HG02840 (cell line): ENCODE results near the gene GLB1L3.

Source experiments
- ATAC-seq: cut with Tn5 transposase; IDR thresholded peaks from one replicate; pipeline ENCODE4 v1.9.1; 2021; ENCODE audit warnings: mild to moderate bottlenecking, moderate library complexity, moderate number of reproducible peaks; ENCODE audit not compliant: unreplicated experiment, low FRiP score

GLB1L3 gene

GRCh38 chr11:134358856-134359490 is 82.8 kb downstream of the GLB1L3 start:
- ATAC-seq: no peak

- no peak for ATAC-seq
Observed at GRCh38 chr11:134359646-134360045, 83.5 kb downstream of the GLB1L3 start.

- no peak for ATAC-seq
Observed at GRCh38 chr11:134360050-134360835, 84.1 kb downstream of the GLB1L3 start.

- no peak for ATAC-seq
Observed at GRCh38 chr11:134361661-134362060, 85.5 kb downstream of the GLB1L3 start.

- ATAC-seq: no peak
Observed at GRCh38 chr11:134362192-134362901, 86.2 kb downstream of the GLB1L3 start.

GRCh38 chr11:134363161-134363560 is 87.0 kb downstream of the GLB1L3 start:
- no peak for ATAC-seq

- ATAC-seq: no peak
Observed at GRCh38 chr11:134363592-134363991, 87.4 kb downstream of the GLB1L3 start.

GRCh38 chr11:134364261-134364660 is 88.1 kb downstream of the GLB1L3 start:
- ATAC-seq: no peak

GRCh38 chr11:134365011-134365925 is 89.1 kb downstream of the GLB1L3 start:
- no peak for ATAC-seq

GRCh38 chr11:134366254-134366653 is 90.1 kb downstream of the GLB1L3 start:
- no peak for ATAC-seq

- no peak for ATAC-seq
Observed at GRCh38 chr11:134367781-134368180, 91.6 kb downstream of the GLB1L3 start.
